ENCODE measurements around the gene GKN1.

The GKN1 gene

GRCh38 chr2:68937346-68938055 lies 36.9 kb upstream of the GKN1 start:
- TF ChIP-seq MYC (IDR thresholded peaks at IDR 0.05; ENCODE audit: low read depth, low read length) (no peak), CTCF (IDR thresholded peaks at IDR 0.05; ENCODE audit: low read depth, low read length) (no peak), MAX (IDR thresholded peaks at IDR 0.05; ENCODE audit: low read depth, low read length) (no peak), POLR2A (IDR thresholded peaks at IDR 0.05; ENCODE audit: extremely low read depth, insufficient read length) (no peak)
- no peak overlapping the region for H3K4me3 ChIP-seq (ENCODE audit: low read depth, low read length)
- DNase-seq (ENCODE audit: low read depth), result no peak

- H3K4me3 ChIP-seq (ENCODE audit: low read depth, low read length), result no peak overlapping the region
- no peak for DNase-seq (ENCODE audit: low read depth)
- TF ChIP-seq CTCF (IDR thresholded peaks at IDR 0.05; ENCODE audit: low read depth, low read length) (no peak), POLR2A (IDR thresholded peaks at IDR 0.05; ENCODE audit: extremely low read depth, insufficient read length) (no peak), MYC (IDR thresholded peaks at IDR 0.05; ENCODE audit: low read depth, low read length) (no peak), MAX (IDR thresholded peaks at IDR 0.05; ENCODE audit: low read depth, low read length) (no peak)
Measured at GRCh38 chr2:68938938-68939337, 35.5 kb upstream of the GKN1 start.

GRCh38 chr2:68939962-68940361 lies 34.5 kb upstream of the GKN1 start:
- no peak overlapping the region for H3K4me3 ChIP-seq (ENCODE audit: low read depth, low read length)
- no peak for TF ChIP-seq MYC (IDR thresholded peaks at IDR 0.05; ENCODE audit: low read depth, low read length)
- TF ChIP-seq MAX (IDR thresholded peaks at IDR 0.05; ENCODE audit: low read depth, low read length), result no peak
- no peak for TF ChIP-seq CTCF (IDR thresholded peaks at IDR 0.05; ENCODE audit: low read depth, low read length)
- TF ChIP-seq POLR2A (IDR thresholded peaks at IDR 0.05; ENCODE audit: extremely low read depth, insufficient read length), result no peak
- no peak for DNase-seq (ENCODE audit: low read depth)

GRCh38 chr2:68940369-68940768 lies 34.1 kb upstream of the GKN1 start:
- TF ChIP-seq MAX (IDR thresholded peaks at IDR 0.05; ENCODE audit: low read depth, low read length), result no peak
- DNase-seq (ENCODE audit: low read depth), result no peak
- H3K4me3 ChIP-seq (ENCODE audit: low read depth, low read length), result no peak overlapping the region

- no peak overlapping the region for H3K4me3 ChIP-seq (ENCODE audit: low read depth, low read length)
- no peak for DNase-seq (ENCODE audit: low read depth)
- TF ChIP-seq MAX (IDR thresholded peaks at IDR 0.05; ENCODE audit: low read depth, low read length) (no peak), POLR2A (IDR thresholded peaks at IDR 0.05; ENCODE audit: extremely low read depth, insufficient read length) (no peak), CTCF (IDR thresholded peaks at IDR 0.05; ENCODE audit: low read depth, low read length) (no peak), MYC (IDR thresholded peaks at IDR 0.05; ENCODE audit: low read depth, low read length) (no peak)
Measured at GRCh38 chr2:68942827-68943226, 31.6 kb upstream of the GKN1 start.

- no peak for TF ChIP-seq MAX (IDR thresholded peaks at IDR 0.05; ENCODE audit: low read depth, low read length)
- TF ChIP-seq CTCF (IDR thresholded peaks at IDR 0.05; ENCODE audit: low read depth, low read length), result peak; percentile 89
- peak; percentile 72 for DNase-seq (ENCODE audit: low read depth)
- no peak overlapping the region for H3K4me3 ChIP-seq (ENCODE audit: low read depth, low read length)
Measured at GRCh38 chr2:68943581-68944568, 30.6 kb upstream of the GKN1 start.
